HUES64 (cell line): ENCODE results near the gene RNH1.
A peak's percentile ranks its signal among the peaks of the same experiment; 100 is the strongest.

Experiments
- H3K27ac ChIP-seq: 2 replicates; pipeline ENCODE4 v1.7.0; 2013; ENCODE audit warnings: low read depth, low read length, inconsistent platforms
- H3K27me3 ChIP-seq: 2 replicates; pipeline ENCODE4 v1.6.1; 2013; ENCODE audit warnings: mild to moderate bottlenecking, low read length; ENCODE audit not compliant: insufficient read depth
- H3K36me3 ChIP-seq: 2 replicates; pipeline ENCODE4 v1.6.1; 2013; ENCODE audit warnings: mild to moderate bottlenecking, low read length; ENCODE audit not compliant: insufficient read depth
- H3K4me1 ChIP-seq: 2 replicates; pipeline ENCODE4 v1.6.1; 2013; ENCODE audit warnings: mild to moderate bottlenecking, low read length, moderate library complexity; ENCODE audit not compliant: insufficient read depth
- H3K4me3 ChIP-seq: 2 replicates; pipeline ENCODE4 v1.5.1; 2013; ENCODE audit warnings: mild to moderate bottlenecking, low read length, moderate library complexity
- H3K9ac ChIP-seq: 2 replicates; pipeline ENCODE4 v1.6.1; 2013; ENCODE audit warnings: mild to moderate bottlenecking, low read depth, low read length
- H3K9me3 ChIP-seq: 2 replicates; pipeline ENCODE4 v1.6.1; 2013; ENCODE audit warnings: low read depth, low read length; ENCODE audit not compliant: insufficient read depth
- WGBS: fragments of 150-250, 120-280 bp; methylation state at CpG from one replicate; pipeline ENCODE4 v1.1.7; 2013; ENCODE audit warnings: missing lambda C conversion rate; 5-methylcytosine and 5-hydroxymethylcytosine counted together

Gene RNH1

GRCh38 chr11:502288-503178, 4.5 kb downstream of the RNH1 start:
- Histone ChIP-seq H3K4me3 (no peak overlapping the region), H3K9me3 (peaks cover 3% of the 10 kb centered on the region; the same call in 1 of the 2 replicates), H3K27me3 (peaks cover 6% of the 10 kb centered on the region; the same call in 1 of the 2 replicates), H3K9ac (0 out of 2 replicates have a peak overlapping the region, but pooled peaks have one; percentile 23), H3K4me1 (no peaks in the 10 kb centered on the region), H3K27ac (no peak overlapping the region), H3K36me3 (peaks cover 38% of the 10 kb centered on the region)
- WGBS = 92% methylated on average over 10 of the region's 10 CpGs

- Histone ChIP-seq H3K27ac (no peak overlapping the region), H3K4me1 (no peaks in the 10 kb centered on the region), H3K9me3 (peaks cover 10% of the 10 kb centered on the region), H3K9ac (0 out of 2 replicates have a peak overlapping the region, but pooled peaks have one; percentile 23), H3K4me3 (no peak overlapping the region), H3K36me3 (peaks cover 45% of the 10 kb centered on the region), H3K27me3 (peaks cover 6% of the 10 kb centered on the region; the same call in 1 of the 2 replicates)
- 90% methylated on average over 19 of the region's 19 CpGs for WGBS
Observed at GRCh38 chr11:501683-502287, 5.3 kb downstream of the RNH1 start.

- Histone ChIP-seq H3K9ac (no peak overlapping the region), H3K4me1 (no peaks in the 10 kb centered on the region), H3K27me3 (peaks cover 6% of the 10 kb centered on the region; the same call in 1 of the 2 replicates), H3K36me3 (peaks cover 49% of the 10 kb centered on the region), H3K27ac (no peak overlapping the region), H3K9me3 (peaks cover 13% of the 10 kb centered on the region), H3K4me3 (no peak overlapping the region)
- 95% methylated on average over 24 of the region's 24 CpGs for WGBS
Observed at GRCh38 chr11:501001-501682, 5.9 kb downstream of the RNH1 start.

GRCh38 chr11:499201-500076, 7.6 kb downstream of the RNH1 start:
- 94% methylated on average over 24 of the region's 24 CpGs for WGBS
- H3K27me3 ChIP-seq = peaks cover 4% of the 10 kb centered on the region; the same call in 1 of the 2 replicates
- H3K9ac ChIP-seq = no peak overlapping the region
- no peaks in the 10 kb centered on the region for H3K4me1 ChIP-seq
- H3K4me3 ChIP-seq = no peak overlapping the region
- peaks cover 53% of the 10 kb centered on the region for H3K36me3 ChIP-seq
- no peak overlapping the region for H3K27ac ChIP-seq
- H3K9me3 ChIP-seq = peaks cover 13% of the 10 kb centered on the region

GRCh38 chr11:498297-499181, 8.5 kb downstream of the RNH1 start:
- H3K4me1 ChIP-seq = no peaks in the 10 kb centered on the region
- no peak overlapping the region for H3K27ac ChIP-seq
- H3K27me3 ChIP-seq = no peaks in the 10 kb centered on the region
- H3K4me3 ChIP-seq = no peak overlapping the region
- peaks cover 53% of the 10 kb centered on the region for H3K36me3 ChIP-seq
- H3K9me3 ChIP-seq = peaks cover 13% of the 10 kb centered on the region
- H3K9ac ChIP-seq = no peak overlapping the region
- WGBS = 95% methylated on average over 39 of the region's 39 CpGs

GRCh38 chr11:497565-498296, 9.3 kb downstream of the RNH1 start:
- H3K4me1 ChIP-seq = no peaks in the 10 kb centered on the region
- no peak overlapping the region for H3K27ac ChIP-seq
- H3K4me3 ChIP-seq = no peak overlapping the region
- 96% methylated on average over 31 of the region's 31 CpGs for WGBS
- H3K36me3 ChIP-seq = peaks cover 53% of the 10 kb centered on the region
- peaks cover 13% of the 10 kb centered on the region for H3K9me3 ChIP-seq
- H3K27me3 ChIP-seq = no peaks in the 10 kb centered on the region
- no peak overlapping the region for H3K9ac ChIP-seq

GRCh38 chr11:496834-497564, 10.0 kb downstream of the RNH1 start:
- 95% methylated on average over 34 of the region's 34 CpGs for WGBS
- Histone ChIP-seq H3K27ac (no peak overlapping the region), H3K36me3 (peaks cover 53% of the 10 kb centered on the region)

GRCh38 chr11:495537-495931, 11.5 kb downstream of the RNH1 start:
- 92% methylated on average over 10 of the region's 10 CpGs for WGBS
- Histone ChIP-seq H3K9me3 (peaks cover 13% of the 10 kb centered on the region), H3K36me3 (peaks cover 55% of the 10 kb centered on the region), H3K27ac (no peak overlapping the region), H3K9ac (no peak overlapping the region), H3K27me3 (no peaks in the 10 kb centered on the region), H3K4me3 (no peak overlapping the region), H3K4me1 (no peaks in the 10 kb centered on the region)

More at GRCh38 chr11:496834-497564, 10.0 kb downstream of the RNH1 start:
- Histone ChIP-seq H3K27me3 (no peaks in the 10 kb centered on the region), H3K9ac (no peak overlapping the region), H3K9me3 (peaks cover 13% of the 10 kb centered on the region), H3K4me1 (no peaks in the 10 kb centered on the region), H3K4me3 (no peak overlapping the region)
